Body of pancreas (tissue), 4 donors: Measurements from ENCODE around the gene RAB1B. TPM values are rescaled to one million over a fixed set of nuclear protein-coding genes. Genes with fewer than 3 reads are reported as not detected.
"Not testable (repeated sequence)": the region's sequence is repeated elsewhere in the genome, so short reads cannot be mapped to it uniquely, and the experiment has no call there.

ENCODE experiments used
- ATAC-seq: fragments of 150-250 bp; one replicate; pipeline ENCODE4 v1.9.1; 2016
- DNase-seq, 4 donors: peaks; one replicate each; pipeline ENCODE4 v3.0.0-alpha.2; 2019
- H3K27ac ChIP-seq, 4 donors: fragments of 200-600 bp; sonication (generic); 1 replicate in 3 of 4; 2 replicates in 1 of 4; pipeline versions ENCODE4 v1.5.1 to v1.6.1; 2016 to 2019; ENCODE audit warnings: mild to moderate bottlenecking in 1 of 4, mixed read lengths in 1 of 4, moderate library complexity in 1 of 4
- H3K27me3 ChIP-seq, 2 donors: fragments of 200-600 bp; sonication (generic); one replicate each; pipeline ENCODE4 v1.6.0; 2016; ENCODE audit warnings: mild to moderate bottlenecking in 1 of 2
- H3K36me3 ChIP-seq, 2 donors: fragments of 200-600 bp; sonication (generic); replicated peaks in 1 of 2; 2 replicates each; pipeline ENCODE4 v1.5.1; 2016; ENCODE audit warnings: low read depth in 2 of 2; ENCODE audit not compliant: insufficient read depth in 1 of 2
- H3K4me1 ChIP-seq: fragments of 200-600 bp; sonication (generic); one replicate; pipeline ENCODE4 v1.6.0; 2016
- H3K4me3 ChIP-seq, 2 donors: fragments of 200-600 bp; sonication (generic); 1 replicate in 1 of 2; 2 replicates in 1 of 2; pipeline ENCODE4 v1.5.1; 2016 to 2019
- H3K9me3 ChIP-seq, 3 donors: fragments of 200-600 bp; sonication (generic); 1 replicate in 2 of 3; 2 replicates in 1 of 3; pipeline ENCODE4 v1.5.1; 2016
- POLR2A ChIP-seq, 3 donors: fragments of 450-650 bp; IDR thresholded peaks; one replicate each; pipeline ENCODE4 v1.6.1; 2016; ENCODE audit warnings: antibody characterized with exemption in 3 of 3, mild to moderate bottlenecking in 2 of 3
- WGBS, 2 donors: methylation state at CpG; one replicate each; pipeline ENCODE4 v1.1.5; 2017; 5-methylcytosine and 5-hydroxymethylcytosine counted together
- intact Hi-C: fragments of 100-400 bp; cut with DNase I; formaldehyde crosslinking; loops from one replicate; pipeline ENCODE4 v1.15.1; 2023
- total RNA-seq, 2 donors: library from RNA; depleted of rRNA; stranded (reverse); fragments of >200 nt; gene quantifications; one replicate each; pipeline ENCODE4 v1.1.0, GENCODE V29; 2016
- TF ChIP-seq, protein P1 (sequence below), 7 experiments: fragments of 450-650 bp in 4 of 7; fragments of 200-600 bp in 3 of 7; sonication (generic) in 3 of 7; IDR thresholded peaks; one replicate each; pipeline ENCODE4 v1.5.1; 2016 to 2019; ENCODE audit warnings: antibody characterized with exemption in 7 of 7

The RAB1B gene
- total RNA-seq, 2 donors from 2014 or later, result 67.7 to 74.5 TPM

DNA sequence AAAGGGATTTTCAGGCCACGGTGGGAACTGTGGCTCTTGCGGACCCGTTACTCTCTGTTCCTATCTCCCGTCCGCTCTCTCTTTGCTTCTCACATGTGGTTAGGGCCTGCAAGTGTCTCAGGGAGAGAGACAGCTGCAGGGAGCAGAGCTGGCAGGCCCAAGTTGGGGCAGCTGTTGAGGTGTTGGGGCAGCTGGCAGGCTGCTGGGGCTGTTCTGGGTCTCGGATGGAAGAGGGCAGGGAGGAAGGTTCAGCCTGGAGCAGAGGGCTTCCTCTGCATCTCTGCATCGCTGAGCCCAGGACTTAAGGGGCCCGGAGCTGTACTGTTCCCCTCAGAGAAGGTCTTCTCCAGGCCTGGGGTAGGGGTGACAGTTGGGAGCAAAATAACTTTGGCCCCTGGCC lies 7.0 kb downstream of the RAB1B start:
- intact Hi-C loops, result no loop called here
- peaks cover 12% of the 10 kb centered on the region for H3K4me1 ChIP-seq
- H3K4me3 ChIP-seq, result no peak overlapping the region
- no peaks in the 10 kb centered on the region for H3K9me3 ChIP-seq
- no peaks in the 10 kb centered on the region for H3K27me3 ChIP-seq
- no peak for ATAC-seq
- 85 to 91% methylated on average over 6 to 8 of the region's 8 CpGs for WGBS, 2 donors
- DNase-seq, result no peak
- H3K36me3 ChIP-seq, result peaks cover 11 to 29% of the 10 kb centered on the region in 2 donors
- TF ChIP-seq, protein P1, sequence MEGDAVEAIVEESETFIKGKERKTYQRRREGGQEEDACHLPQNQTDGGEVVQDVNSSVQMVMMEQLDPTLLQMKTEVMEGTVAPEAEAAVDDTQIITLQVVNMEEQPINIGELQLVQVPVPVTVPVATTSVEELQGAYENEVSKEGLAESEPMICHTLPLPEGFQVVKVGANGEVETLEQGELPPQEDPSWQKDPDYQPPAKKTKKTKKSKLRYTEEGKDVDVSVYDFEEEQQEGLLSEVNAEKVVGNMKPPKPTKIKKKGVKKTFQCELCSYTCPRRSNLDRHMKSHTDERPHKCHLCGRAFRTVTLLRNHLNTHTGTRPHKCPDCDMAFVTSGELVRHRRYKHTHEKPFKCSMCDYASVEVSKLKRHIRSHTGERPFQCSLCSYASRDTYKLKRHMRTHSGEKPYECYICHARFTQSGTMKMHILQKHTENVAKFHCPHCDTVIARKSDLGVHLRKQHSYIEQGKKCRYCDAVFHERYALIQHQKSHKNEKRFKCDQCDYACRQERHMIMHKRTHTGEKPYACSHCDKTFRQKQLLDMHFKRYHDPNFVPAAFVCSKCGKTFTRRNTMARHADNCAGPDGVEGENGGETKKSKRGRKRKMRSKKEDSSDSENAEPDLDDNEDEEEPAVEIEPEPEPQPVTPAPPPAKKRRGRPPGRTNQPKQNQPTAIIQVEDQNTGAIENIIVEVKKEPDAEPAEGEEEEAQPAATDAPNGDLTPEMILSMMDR (IDR thresholded peaks at IDR 0.05), result no peak
- TF ChIP-seq POLR2A (IDR thresholded peaks at IDR 0.05), result no peak
- H3K27ac ChIP-seq, result no peak overlapping the region

DNA sequence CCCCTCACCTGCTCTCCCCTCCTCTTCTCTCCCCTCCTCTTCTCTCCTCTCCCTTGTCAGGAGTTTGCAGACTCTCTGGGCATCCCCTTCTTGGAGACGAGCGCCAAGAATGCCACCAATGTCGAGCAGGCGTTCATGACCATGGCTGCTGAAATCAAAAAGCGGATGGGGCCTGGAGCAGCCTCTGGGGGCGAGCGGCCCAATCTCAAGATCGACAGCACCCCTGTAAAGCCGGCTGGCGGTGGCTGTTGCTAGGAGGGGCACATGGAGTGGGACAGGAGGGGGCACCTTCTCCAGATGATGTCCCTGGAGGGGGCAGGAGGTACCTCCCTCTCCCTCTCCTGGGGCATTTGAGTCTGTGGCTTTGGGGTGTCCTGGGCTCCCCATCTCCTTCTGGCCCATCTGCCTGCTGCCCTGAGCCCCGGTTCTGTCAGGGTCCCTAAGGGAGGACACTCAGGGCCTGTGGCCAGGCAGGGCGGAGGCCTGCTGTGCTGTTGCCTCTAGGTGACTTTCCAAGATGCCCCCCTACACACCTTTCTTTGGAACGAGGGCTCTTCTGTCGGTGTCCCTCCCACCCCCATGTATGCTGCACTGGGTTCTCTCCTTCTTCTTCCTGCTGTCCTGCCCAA lies 7.7 kb downstream of the RAB1B start:
- no peak for ATAC-seq
- no peak for DNase-seq
- 87 to 88% methylated on average over 8 to 14 of the region's 14 CpGs for WGBS, 2 donors
- intact Hi-C loops, result no loop called here
- Histone ChIP-seq H3K4me1 (peaks cover 9% of the 10 kb centered on the region), H3K9me3 (no peaks in the 10 kb centered on the region), H3K27ac (no peak overlapping the region), H3K36me3 (peaks cover 11 to 29% of the 10 kb centered on the region in 2 donors), H3K4me3 (no peak overlapping the region), H3K27me3 (no peaks in the 10 kb centered on the region)
- no peak for TF ChIP-seq POLR2A (IDR thresholded peaks at IDR 0.05)
- TF ChIP-seq, protein P1 (IDR thresholded peaks at IDR 0.05), result no peak

DNA sequence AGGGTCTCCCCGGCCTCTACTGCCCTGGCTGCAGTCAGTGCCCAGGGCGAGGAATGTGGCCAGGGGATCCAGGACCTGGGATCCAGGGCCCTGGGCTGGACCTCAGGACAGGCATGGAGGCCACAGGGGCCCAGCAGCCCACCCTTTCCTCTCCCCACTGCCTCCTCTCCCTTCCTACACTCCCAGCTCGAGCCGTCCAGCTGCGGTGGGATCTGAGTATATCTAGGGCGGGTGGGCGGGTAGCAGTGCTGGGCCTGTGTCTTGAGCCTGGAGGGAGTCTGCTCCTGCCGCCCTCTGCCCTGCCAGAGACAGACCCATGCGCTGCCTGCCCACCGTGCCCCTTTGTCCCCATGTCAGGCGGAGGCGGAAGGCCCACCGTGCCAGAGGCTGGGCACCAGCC lies 8.2 kb downstream of the RAB1B start:
- H3K27ac ChIP-seq, H3K9me3 ChIP-seq, H3K27me3 ChIP-seq, H3K4me1 ChIP-seq, DNase-seq, intact Hi-C loops, H3K4me3 ChIP-seq, ATAC-seq: not testable (repeated sequence)
- peaks cover 11 to 29% of the 10 kb centered on the region in 2 donors for H3K36me3 ChIP-seq
- WGBS, 2 donors, result 79 to 89% methylated on average over 12 to 13 of the region's 13 CpGs

DNA sequence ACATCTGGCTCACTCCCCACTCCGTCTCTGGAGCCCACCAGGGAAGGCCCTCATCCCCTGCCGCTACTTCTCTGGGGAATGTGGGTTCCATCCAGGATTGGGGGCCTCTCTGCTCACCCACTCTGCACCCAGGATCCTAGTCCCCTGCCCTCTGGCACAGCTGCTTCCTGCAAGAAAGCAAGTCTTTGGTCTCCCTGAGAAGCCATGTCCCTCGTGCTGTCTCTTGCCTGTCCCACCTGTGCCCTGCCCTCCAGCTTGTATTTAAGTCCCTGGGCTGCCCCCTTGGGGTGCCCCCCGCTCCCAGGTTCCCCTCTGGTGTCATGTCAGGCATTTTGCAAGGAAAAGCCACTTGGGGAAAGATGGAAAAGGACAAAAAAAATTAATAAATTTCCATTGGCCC lies 8.6 kb downstream of the RAB1B start:
- intact Hi-C loops, ATAC-seq, H3K9me3 ChIP-seq, H3K4me1 ChIP-seq, DNase-seq, H3K4me3 ChIP-seq, H3K27me3 ChIP-seq: not testable (repeated sequence)
- WGBS, 2 donors, result 76 to 80% methylated on average over 4 of the region's 4 CpGs
- H3K27ac ChIP-seq, result peak overlapping the region in 1 of 4 donors; percentile 30
- peaks cover 11 to 28% of the 10 kb centered on the region in 2 donors for H3K36me3 ChIP-seq

DNA sequence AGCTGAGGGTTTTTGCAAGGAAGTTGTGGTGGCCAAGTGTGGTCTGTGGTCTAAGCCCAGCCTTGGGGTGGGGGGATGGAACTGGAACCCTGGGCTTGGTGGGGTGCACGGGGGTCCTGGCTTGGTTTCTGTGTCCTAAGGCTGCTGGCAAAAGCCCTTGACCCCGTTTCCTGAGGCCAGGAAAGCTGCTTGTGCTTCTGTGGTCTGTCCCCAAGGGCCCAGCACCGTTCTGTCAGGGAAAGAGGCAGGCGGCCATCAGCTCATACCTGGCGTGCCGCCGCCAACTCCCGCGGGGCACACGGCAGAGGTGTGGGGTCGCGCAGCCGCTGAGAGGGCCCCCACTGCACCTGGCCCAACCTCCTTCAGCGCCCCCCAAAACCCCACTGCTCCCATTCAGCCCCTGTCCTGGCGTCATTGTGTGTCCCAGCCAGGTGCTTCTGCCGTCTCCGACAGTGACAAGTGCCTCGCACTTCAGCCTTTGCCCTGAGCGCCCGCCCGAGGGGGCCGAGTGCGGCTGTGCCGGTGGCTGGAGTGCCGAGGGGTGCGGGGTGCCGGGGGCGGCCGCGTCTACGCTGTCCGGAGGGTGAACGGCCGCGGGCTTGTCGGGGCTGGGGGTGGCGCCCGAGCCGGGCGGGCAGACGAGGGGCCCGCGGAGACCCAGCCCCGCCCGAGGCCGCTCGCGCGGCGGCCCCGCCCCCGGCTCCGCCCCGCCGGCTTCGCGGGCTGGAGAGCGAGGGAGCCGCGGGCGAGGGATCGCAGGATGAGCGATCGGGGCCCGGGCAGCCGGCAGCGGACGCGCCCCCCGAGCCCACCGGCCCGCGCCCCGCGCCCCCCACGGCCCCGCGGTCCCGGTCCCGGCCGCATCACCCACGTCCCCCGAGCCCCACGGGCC lies 9.3 kb downstream of the RAB1B start, which contains the start of gene CNIH2:
Gene CNIH2, plus strand, starts transcription at position 705 of the 892 bp plus-strand sequence. CDS start 282 bp downstream, outside the sequence.
- 3 to 10% methylated on average over 2 to 52 of the region's 84 CpGs for WGBS, 2 donors
- peak; percentile 51 for ATAC-seq
- intact Hi-C loops, result no loop called here

More for the DNA sequence above, 9.3 kb downstream of the RAB1B start, which contains the start of gene CNIH2:
- peak in 1 of 4 donors; percentile 58 for DNase-seq
- Histone ChIP-seq H3K9me3 (no peaks in the 10 kb centered on the region), H3K27me3 (no peaks in the 10 kb centered on the region), H3K4me3 (no peak within 1 kb of the TSS), H3K27ac (peak within 1 kb of the TSS in 2 of 4 donors; percentile 25 to 30), H3K4me1 (peaks cover 11% of the 10 kb centered on the region), H3K36me3 (peaks cover 10 to 22% of the 10 kb centered on the region in 2 donors)
- TF ChIP-seq, protein P1 (IDR thresholded peaks at IDR 0.05), result no peak
- TF ChIP-seq POLR2A (IDR thresholded peaks at IDR 0.05), result peak in 1 of 3 donors; percentile 8
